Lower leg skin (tissue), 4 donors: ENCODE results near the gene EXTL2. TPM values are rescaled to one million over a fixed set of nuclear protein-coding genes. Genes with fewer than 3 reads are reported as not detected.
"Not testable (repeated sequence)": the region's sequence is repeated elsewhere in the genome, so short reads cannot be mapped to it uniquely, and the experiment has no call there.

Source experiments
- DNase-seq, 2 donors: peaks; one replicate each; pipeline ENCODE4 v3.0.0-alpha.2; 2019; ENCODE audit warnings: low spot score in 2 of 2
- H3K4me3 ChIP-seq: fragments of 200-600 bp; sonication (generic); 2 replicates; pipeline ENCODE4 v1.5.1; 2017; ENCODE audit warnings: mild to moderate bottlenecking, low read depth; ENCODE audit not compliant: poor library complexity, severe bottlenecking
- CTCF ChIP-seq, 3 donors: fragments of 450-650 bp; IDR thresholded peaks; one replicate each; pipeline ENCODE4 v1.5.1; 2016; ENCODE audit warnings: antibody characterized with exemption in 3 of 3, mild to moderate bottlenecking in 3 of 3, moderate library complexity in 2 of 3
- POLR2A ChIP-seq, 2 donors: fragments of 450-650 bp; IDR thresholded peaks; one replicate each; pipeline ENCODE4 v1.6.1; 2016 to 2017; ENCODE audit warnings: antibody characterized with exemption in 2 of 2, mild to moderate bottlenecking in 1 of 2, moderate library complexity in 1 of 2
- WGBS, 2 donors: methylation state at CpG; one replicate each; pipeline ENCODE4 v1.1.5; 2018; 5-methylcytosine and 5-hydroxymethylcytosine counted together
- intact Hi-C: fragments of 100-400 bp; cut with DNase I; formaldehyde crosslinking; loops from one replicate; pipeline ENCODE4 v1.15.0; 2023; ENCODE audit warnings: low total_unique reads
- total RNA-seq, 4 donors: library from RNA; depleted of rRNA; stranded (reverse); fragments of >200 nt; gene quantifications; one replicate each; pipeline ENCODE4 v1.1.0, GENCODE V29; 2016

EXTL2 gene
- total RNA-seq, 4 donors from 2014 or later: 2.3 to 5.6 (median 4.2) TPM

- H3K4me3 ChIP-seq: no peak overlapping the region
- DNase-seq: no peak
- 82 to 83% methylated on average over 2 of the region's 2 CpGs for WGBS, 2 donors
- intact Hi-C loops: loop anchor here (10.0 kb wide), 1 partner anchor 398 kb away; no protein-coding TSS in a partner anchor
- TF ChIP-seq CTCF (IDR thresholded peaks at IDR 0.05): no peak
- no peak for TF ChIP-seq POLR2A (IDR thresholded peaks at IDR 0.05)
Observed at GRCh38 chr1:100862591-100862990, 32.1 kb downstream of the EXTL2 start.

GRCh38 chr1:100861379-100861778 is 33.3 kb downstream of the EXTL2 start:
- 86 to 94% methylated on average over 1 of the region's 1 CpG for WGBS, 2 donors
- TF ChIP-seq CTCF (IDR thresholded peaks at IDR 0.05): no peak
- TF ChIP-seq POLR2A (IDR thresholded peaks at IDR 0.05): no peak
- intact Hi-C loops: loop anchor here (10.0 kb wide), 1 partner anchor 397 kb away; no protein-coding TSS in a partner anchor
- DNase-seq: no peak
- no peak overlapping the region for H3K4me3 ChIP-seq

GRCh38 chr1:100860397-100860991 is 34.1 kb downstream of the EXTL2 start:
- no peak for DNase-seq
- no peak overlapping the region for H3K4me3 ChIP-seq
- 59 to 71% methylated on average over 3 of the region's 3 CpGs for WGBS, 2 donors
- TF ChIP-seq CTCF (IDR thresholded peaks at IDR 0.05): no peak
- TF ChIP-seq POLR2A (IDR thresholded peaks at IDR 0.05): no peak
- intact Hi-C loops: loop anchor here (10.0 kb wide), 1 partner anchor 396 kb away; no protein-coding TSS in a partner anchor

- H3K4me3 ChIP-seq, intact Hi-C loops, DNase-seq: not testable (repeated sequence)
Observed at GRCh38 chr1:100855116-100855515, 39.5 kb downstream of the EXTL2 start.

GRCh38 chr1:100852976-100853375 is 41.7 kb downstream of the EXTL2 start:
- 91 to 96% methylated on average over 3 of the region's 3 CpGs for WGBS, 2 donors
- intact Hi-C loops: no loop called here
- DNase-seq: no peak
- no peak overlapping the region for H3K4me3 ChIP-seq
- TF ChIP-seq CTCF (IDR thresholded peaks at IDR 0.05) (no peak), POLR2A (IDR thresholded peaks at IDR 0.05) (no peak)

GRCh38 chr1:100851726-100852125 is 42.9 kb downstream of the EXTL2 start:
- no peak for TF ChIP-seq POLR2A (IDR thresholded peaks at IDR 0.05)
- no peak for TF ChIP-seq CTCF (IDR thresholded peaks at IDR 0.05)
- 76 to 77% methylated on average over 5 of the region's 5 CpGs for WGBS, 2 donors
- intact Hi-C loops: no loop called here
- no peak overlapping the region for H3K4me3 ChIP-seq
- DNase-seq: no peak
